SH-SY5Y (cell line): Measurements from ENCODE around the gene SNAPC3.
A peak's percentile ranks its signal among the peaks of the same experiment; 100 is the strongest.

Experiments used
- GATA2 ChIP-seq: IDR thresholded peaks from 2 replicates; pipeline ENCODE4 v1.6.1; 2011; ENCODE audit warnings: mild to moderate bottlenecking, low read depth, low read length
- GATA3 ChIP-seq: IDR thresholded peaks from 2 replicates; pipeline ENCODE4 v1.6.1; 2011; ENCODE audit warnings: low read depth, mild to moderate bottlenecking, low read length, moderate library complexity

GRCh38 chr9:15482146-15482545, 59.5 kb downstream of the SNAPC3 start:
- TF ChIP-seq GATA3 = peak; percentile 89
- peak; percentile 91 for TF ChIP-seq GATA2
